ENCODE results near the gene KLF18. TPM values are rescaled to one million over a fixed set of nuclear protein-coding genes. Genes with fewer than 3 reads are reported as not detected.

Gene KLF18
- total and polyA plus RNA-seq, 7 donors, result not detected

DNA sequence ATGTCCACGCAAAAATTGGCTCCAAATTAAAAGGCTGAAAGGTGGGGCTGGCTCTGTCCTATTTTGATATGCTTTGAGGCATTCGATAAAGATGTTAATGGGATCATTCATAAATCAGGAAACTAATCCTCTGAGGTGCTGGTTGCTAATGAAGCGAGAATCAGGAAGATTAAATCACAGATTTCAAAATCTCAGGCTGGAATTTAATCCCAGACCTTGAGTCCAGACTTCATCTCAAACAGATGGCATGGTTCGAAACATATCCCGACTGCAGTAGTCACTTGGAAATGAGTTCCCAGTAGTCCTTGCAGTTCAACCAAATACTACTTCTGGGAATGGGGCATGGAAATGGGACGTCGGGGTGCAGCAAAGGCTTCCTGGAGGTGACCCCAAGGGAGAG lies 27.3 kb downstream of the KLF18 start:
- ATAC-seq (no peak), DNase-seq (no peak)
- no peaks in the 10 kb centered on the region for H3K9me3 ChIP-seq
- no peaks in the 10 kb centered on the region for H3K4me1 ChIP-seq
- no peak overlapping the region for H3K4me3 ChIP-seq
- H3K36me3 ChIP-seq (ENCODE audit: insufficient read depth in 1 of 2, low read depth in 1 of 2), result no peaks in the 10 kb centered on the region
- H3K27me3 ChIP-seq (ENCODE audit: insufficient read depth in 3 of 3, low read length in 2 of 3), result no peaks in the 10 kb centered on the region
- H3K27ac ChIP-seq, result no peak overlapping the region
- WGBS, 3 donors, result 63 to 68% (median 64%) methylated on average over 7 of the region's 7 CpGs
- intact Hi-C loops (cut with DNase I), result no loop called here
- TF ChIP-seq, protein P1, sequence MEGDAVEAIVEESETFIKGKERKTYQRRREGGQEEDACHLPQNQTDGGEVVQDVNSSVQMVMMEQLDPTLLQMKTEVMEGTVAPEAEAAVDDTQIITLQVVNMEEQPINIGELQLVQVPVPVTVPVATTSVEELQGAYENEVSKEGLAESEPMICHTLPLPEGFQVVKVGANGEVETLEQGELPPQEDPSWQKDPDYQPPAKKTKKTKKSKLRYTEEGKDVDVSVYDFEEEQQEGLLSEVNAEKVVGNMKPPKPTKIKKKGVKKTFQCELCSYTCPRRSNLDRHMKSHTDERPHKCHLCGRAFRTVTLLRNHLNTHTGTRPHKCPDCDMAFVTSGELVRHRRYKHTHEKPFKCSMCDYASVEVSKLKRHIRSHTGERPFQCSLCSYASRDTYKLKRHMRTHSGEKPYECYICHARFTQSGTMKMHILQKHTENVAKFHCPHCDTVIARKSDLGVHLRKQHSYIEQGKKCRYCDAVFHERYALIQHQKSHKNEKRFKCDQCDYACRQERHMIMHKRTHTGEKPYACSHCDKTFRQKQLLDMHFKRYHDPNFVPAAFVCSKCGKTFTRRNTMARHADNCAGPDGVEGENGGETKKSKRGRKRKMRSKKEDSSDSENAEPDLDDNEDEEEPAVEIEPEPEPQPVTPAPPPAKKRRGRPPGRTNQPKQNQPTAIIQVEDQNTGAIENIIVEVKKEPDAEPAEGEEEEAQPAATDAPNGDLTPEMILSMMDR (IDR thresholded peaks at IDR 0.05), result no peak

DNA sequence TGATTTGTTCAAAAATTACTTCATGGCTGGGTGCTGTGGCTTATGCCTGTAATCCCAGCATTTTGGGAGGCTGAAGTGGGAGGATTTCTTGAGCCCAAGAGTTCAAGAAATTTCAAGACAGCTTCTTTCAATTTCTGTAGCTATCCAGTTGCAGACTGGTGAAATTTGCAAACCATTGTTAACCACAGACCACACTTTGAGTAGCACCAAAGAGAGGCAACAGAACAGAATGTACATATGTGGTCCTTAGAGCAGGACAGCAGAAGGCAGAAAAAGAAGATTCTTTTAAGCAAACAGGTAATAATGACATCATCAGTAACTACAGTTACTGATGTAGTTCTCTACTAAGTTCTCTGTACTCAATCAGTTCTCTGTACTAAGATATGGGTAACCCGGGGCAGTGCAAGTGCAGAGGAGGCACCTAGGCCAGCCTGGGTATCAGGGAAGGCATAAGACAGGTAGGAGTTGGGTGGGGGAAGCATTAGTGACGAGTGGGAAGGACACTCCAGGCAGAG lies 28.3 kb downstream of the KLF18 start:
- intact Hi-C loops (cut with DNase I), result no loop called here
- no peaks in the 10 kb centered on the region for H3K36me3 ChIP-seq (ENCODE audit: insufficient read depth in 1 of 2, low read depth in 1 of 2)
- no peak for DNase-seq

DNA sequence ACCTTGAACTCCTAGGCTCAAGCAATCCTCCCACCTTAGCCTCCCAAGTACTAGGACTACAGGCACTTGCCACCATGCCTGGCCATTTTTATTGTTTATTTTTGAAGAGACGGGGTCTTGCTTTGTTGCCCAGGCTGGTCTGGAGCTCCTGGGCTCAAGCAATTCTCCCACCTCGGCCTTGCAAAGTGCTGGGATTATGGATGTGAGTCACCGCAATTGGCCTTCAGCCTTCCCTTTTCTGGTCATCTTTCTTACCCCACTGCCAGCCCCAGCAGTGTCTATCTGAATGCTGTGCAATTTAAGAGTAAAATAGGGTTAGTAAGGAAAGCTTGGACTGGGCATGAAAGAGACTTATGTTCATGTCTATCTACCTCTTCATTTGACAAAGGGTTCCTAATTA lies 28.9 kb downstream of the KLF18 start:
- Histone ChIP-seq H3K27me3 (ENCODE audit: insufficient read depth in 3 of 3, low read length in 2 of 3) (peaks cover 0 to 5% (median 0%) of the 10 kb centered on the region in 3 donors), H3K4me1 (no peaks in the 10 kb centered on the region), H3K36me3 (ENCODE audit: insufficient read depth in 1 of 2, low read depth in 1 of 2) (no peaks in the 10 kb centered on the region), H3K27ac (no peak overlapping the region), H3K4me3 (no peak overlapping the region), H3K9me3 (no peaks in the 10 kb centered on the region)
- 57 to 73% (median 68%) methylated on average over 3 of the region's 3 CpGs for WGBS, 3 donors
- intact Hi-C loops (cut with DNase I), result no loop called here
- TF ChIP-seq, protein P1 (IDR thresholded peaks at IDR 0.05), result no peak
- no peak for ATAC-seq
- no peak for DNase-seq

More for the DNA sequence above, 28.3 kb downstream of the KLF18 start:
- Histone ChIP-seq H3K27ac (no peak overlapping the region), H3K4me1 (no peaks in the 10 kb centered on the region), H3K4me3 (no peak overlapping the region), H3K27me3 (ENCODE audit: insufficient read depth in 3 of 3, low read length in 2 of 3) (peaks cover 0 to 3% (median 0%) of the 10 kb centered on the region in 3 donors), H3K9me3 (no peaks in the 10 kb centered on the region)
- WGBS, 3 donors, result 71 to 78% (median 72%) methylated on average over 2 of the region's 2 CpGs
- TF ChIP-seq, protein P1 (IDR thresholded peaks at IDR 0.05), result no peak
- ATAC-seq, result no peak

DNA sequence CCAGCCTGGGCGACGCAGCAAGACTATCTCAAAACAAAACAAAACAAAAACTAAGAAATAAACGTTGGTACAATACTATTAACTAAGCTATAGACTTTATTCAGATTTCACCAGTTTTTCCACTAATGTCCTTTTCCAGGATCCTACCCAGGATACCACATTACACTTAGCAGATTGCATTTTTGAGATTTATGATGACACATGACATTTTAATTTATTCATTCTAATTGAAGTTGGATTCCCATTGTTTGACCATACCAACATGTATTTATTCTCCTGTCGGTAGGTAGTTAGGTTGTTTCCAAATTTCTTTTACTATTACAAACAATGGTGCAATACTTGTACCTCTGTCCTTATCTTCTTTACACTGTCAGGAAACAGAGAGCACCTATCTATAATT lies 29.6 kb downstream of the KLF18 start:
- Histone ChIP-seq H3K9me3 (no peaks in the 10 kb centered on the region), H3K36me3 (ENCODE audit: insufficient read depth in 1 of 2, low read depth in 1 of 2) (no peaks in the 10 kb centered on the region), H3K27ac (no peak overlapping the region), H3K4me3 (no peak overlapping the region), H3K27me3 (ENCODE audit: insufficient read depth in 3 of 3, low read length in 2 of 3) (peaks cover 0 to 5% (median 0%) of the 10 kb centered on the region in 3 donors), H3K4me1 (no peaks in the 10 kb centered on the region)
- DNase-seq, result no peak
- no peak for ATAC-seq
- 81 to 84% (median 84%) methylated on average over 4 of the region's 4 CpGs for WGBS, 3 donors
- intact Hi-C loops (cut with DNase I), result no loop called here
- TF ChIP-seq, protein P1 (IDR thresholded peaks at IDR 0.05), result no peak

DNA sequence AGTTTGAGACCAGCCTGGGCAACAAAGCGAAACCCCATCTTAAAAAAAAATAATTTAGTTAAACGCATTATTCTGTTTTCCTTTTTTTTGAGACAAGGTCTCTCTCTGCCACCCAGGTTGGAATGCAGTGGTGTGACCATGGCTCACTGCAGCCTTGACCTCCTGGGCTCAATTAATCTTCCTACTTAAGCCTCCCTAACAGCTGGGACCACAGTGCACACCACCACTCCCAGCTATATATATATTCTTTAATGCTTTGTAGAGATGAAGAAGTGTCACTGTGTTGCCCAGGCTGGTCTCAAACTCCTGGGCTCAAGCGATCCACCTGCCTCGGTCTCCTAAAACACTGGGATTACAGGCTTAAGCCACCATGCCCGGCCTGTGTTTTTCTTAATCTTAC lies 30.5 kb downstream of the KLF18 start:
- TF ChIP-seq, protein P1 (IDR thresholded peaks at IDR 0.05), result no peak
- no peak for DNase-seq
- intact Hi-C loops (cut with DNase I), result no loop called here
- 51 to 64% (median 57%) methylated on average over 5 of the region's 5 CpGs for WGBS, 3 donors
- peaks cover 0 to 15% (median 0%) of the 10 kb centered on the region in 3 donors for H3K27me3 ChIP-seq (ENCODE audit: insufficient read depth in 3 of 3, low read length in 2 of 3)
- no peaks in the 10 kb centered on the region for H3K36me3 ChIP-seq (ENCODE audit: insufficient read depth in 1 of 2, low read depth in 1 of 2)
- no peaks in the 10 kb centered on the region for H3K4me1 ChIP-seq
- ATAC-seq, result no peak
- H3K4me3 ChIP-seq, result no peak overlapping the region
- H3K9me3 ChIP-seq, result no peaks in the 10 kb centered on the region
- H3K27ac ChIP-seq, result no peak overlapping the region

All from psoas muscle (tissue), 8 donors.